GM18951 (cell line): ENCODE results near the gene ARSA.
"Not testable (repeated sequence)": the region's sequence is repeated elsewhere in the genome, so short reads cannot be mapped to it uniquely, and the experiment has no call there.

Source experiments
- POLR2A ChIP-seq: IDR thresholded peaks from 4 replicates; pipeline ENCODE4 v1.6.1; 2011; ENCODE audit warnings: mild to moderate bottlenecking; ENCODE audit not compliant: insufficient read length, insufficient read depth; ENCODE audit errors: extremely low read depth
- in situ Hi-C: fragments of 300-500 bp; cut with MboI; formaldehyde crosslinking; loops from one replicate; pipeline ENCODE4 v1.12.0; 2022; ENCODE audit warnings: low sequenced_read_pairs, mixed read lengths, inconsistent platforms; ENCODE audit not compliant: unreplicated experiment

Gene ARSA

DNA sequence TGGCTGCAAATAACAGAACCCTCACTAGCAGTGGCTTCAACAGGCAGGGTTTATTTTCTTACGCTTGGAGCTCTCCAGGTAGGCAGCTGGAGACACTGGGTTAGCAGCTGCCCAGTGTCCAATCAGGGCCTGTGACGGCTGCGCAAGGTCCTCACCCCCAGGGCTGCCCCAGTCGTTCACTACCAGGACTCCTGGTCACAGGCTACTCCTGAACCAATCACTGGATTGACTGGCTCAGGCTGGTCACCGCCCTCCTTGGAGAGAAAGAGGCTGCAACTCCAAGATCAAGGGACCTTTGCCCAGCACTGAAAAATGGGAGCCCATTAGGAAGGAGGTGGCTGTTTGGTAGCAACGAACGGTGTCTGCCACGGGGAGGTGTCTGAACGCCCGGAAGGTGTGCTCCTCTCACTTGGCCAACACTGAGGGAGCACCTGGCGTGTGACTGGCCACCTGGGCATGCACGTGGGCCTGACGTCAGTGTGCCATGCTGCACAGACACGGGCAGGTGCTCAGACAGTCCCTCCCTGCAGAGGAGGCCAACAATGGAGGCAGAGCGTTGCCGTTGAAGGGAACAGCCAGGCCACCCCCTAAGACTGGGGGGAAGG, 5.1 kb downstream of the ARSA start:
- in situ Hi-C loops: no loop called here
- TF ChIP-seq POLR2A: no peak

DNA sequence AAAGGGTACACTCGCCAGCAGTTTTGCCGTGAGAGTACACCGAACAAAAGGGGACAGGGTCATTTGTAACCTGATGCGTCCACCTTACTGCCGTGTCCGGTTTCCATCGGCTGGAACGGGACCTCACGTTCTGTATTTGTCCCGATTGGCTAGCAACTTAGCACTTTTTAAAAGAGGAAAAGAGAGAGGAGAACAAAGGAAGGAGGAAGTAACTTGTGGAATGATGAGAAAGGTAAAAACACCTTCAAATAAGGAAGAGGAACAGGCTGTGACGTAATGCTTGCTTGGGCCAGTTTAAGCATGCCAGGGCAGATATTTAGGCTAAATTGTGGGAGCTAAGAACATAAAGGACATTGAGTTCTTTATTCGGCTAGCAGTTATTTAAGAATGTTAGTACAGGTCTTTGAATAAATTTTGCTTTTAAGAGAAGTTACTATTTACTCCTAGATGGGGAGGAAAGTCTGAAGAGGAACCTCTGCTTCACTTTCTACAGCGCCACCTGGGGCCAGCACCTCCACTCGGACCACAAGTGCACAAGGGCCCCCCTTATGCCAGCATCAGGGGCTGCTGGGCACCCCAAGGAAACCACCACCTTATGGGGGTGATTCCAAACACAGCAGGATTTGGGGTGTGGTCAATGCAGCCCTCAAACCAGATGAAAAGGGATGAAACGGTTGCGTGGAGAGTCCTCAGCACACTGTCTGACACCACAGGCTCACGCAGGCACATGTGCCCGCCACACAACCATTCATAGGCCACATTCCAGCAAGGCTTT, 5.8 kb downstream of the ARSA start:
- TF ChIP-seq POLR2A: peak; percentile 24
- in situ Hi-C loops: no loop called here

DNA sequence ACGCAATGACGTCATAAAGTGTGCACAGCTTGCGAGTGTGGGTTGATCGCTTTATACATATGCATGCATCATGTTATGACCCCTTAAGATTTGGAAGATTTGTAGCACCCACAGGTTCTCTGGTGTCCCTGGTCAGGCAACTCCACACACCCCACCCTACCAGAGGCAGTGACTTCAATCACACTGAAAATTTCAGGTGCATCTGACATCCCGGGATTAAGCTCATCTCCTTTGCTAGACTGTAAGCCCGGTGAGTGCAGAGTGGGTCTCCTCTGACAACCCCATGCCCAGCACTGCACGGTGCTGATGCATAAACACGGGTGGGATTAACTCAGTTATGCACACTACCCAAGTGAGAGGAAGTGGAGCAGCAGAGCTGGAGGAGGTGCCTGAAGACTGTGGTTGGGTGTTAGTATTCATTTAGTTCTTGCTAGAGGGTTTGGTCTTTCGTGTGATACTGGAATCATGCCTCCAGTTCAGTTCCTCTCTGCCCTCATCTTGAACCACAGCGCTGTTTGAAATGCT, 6.5 kb downstream of the ARSA start:
- TF ChIP-seq POLR2A: peak; percentile 43
- in situ Hi-C loops: no loop called here

DNA sequence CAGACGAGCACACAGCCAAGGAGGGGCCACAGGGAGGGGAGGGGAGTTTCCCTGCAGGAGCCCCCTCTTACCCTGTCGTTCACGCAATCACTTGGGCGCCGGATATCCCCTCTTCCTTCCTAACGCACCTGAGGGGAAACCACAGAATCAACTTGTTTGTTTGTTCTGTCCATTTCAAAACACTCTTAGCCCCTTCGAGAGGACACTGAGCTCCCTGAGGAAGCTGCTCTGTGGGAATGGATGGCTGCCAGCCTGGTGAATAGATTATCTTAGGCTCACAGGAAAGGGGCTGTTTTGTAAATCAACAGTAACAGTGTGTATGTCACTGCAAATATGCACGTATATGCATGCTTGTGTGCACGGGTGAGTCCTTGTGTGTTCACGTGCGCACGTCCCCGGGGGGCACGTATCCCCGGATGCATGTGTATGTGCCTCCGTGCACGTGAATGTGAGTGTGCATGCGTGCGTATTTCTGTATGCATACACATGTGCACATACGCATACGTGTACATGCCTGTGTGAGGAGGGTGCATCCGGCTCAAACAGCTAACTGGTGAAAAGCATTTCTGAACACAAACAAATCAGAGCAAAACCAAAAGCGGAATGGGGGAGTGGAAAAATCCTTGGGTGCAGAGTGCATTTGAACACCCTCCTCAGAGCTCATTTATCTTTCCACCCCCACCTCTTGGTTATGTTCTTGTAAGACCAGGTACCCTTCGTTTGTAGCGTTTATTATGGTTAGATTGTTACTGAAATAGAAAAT, 7.2 kb downstream of the ARSA start:
- in situ Hi-C loops: no loop called here
- no peak for TF ChIP-seq POLR2A

DNA sequence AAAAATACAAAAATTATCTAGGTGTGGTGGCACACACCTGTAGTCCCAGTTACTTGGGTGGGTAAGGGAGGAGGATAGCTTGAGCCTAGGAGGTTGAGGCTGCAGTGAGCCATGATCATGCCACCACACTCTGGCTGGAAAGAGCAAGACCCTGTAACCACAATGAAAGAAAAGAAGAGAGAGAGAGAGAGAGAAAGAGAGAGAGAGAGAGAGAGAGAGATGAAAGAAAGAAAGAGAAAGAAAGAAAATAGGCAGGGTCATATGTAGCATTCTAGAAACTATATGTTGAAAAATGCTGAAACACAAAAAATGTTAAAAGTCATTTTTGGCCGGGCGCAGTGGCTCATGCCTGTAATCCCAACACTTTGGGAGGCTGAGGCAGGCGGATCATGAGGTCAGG, 13.7 kb downstream of the ARSA start:
- in situ Hi-C loops: not testable (repeated sequence)

DNA sequence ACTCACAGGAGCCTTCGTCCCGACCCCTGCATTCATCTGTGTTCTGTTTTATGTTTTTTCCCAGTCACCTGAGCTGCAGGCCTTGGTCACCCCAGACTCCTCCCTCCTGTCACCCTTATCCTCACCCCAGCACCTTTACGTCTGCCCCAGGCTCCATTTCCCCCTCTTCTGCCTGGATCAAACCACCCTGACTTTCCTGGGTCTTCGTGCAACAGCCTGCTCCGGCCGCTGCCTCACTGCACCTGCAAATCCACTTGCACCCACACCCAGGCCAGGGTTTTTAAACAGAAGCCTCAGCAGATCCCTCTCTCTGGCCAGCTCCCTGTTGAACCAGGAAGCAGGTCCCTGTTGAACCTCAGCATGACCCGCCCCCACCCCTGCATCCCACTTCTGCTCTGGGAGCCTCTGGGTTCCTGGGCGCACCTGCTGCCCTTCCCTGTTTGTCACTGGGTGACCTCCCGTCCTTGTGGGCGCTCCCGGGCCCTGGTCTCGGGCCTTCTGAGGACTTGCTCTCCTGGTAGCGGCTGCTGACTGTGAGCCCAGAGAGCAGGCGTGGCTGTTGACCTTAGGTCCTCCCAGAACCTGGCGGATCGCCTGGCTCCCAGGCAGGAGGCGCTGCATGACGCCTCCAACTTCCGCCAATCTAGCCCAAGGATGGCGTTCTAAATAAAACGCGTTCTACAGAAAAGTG, 14.5 kb downstream of the ARSA start:
- TF ChIP-seq POLR2A: no peak
- in situ Hi-C loops: no loop called here

DNA sequence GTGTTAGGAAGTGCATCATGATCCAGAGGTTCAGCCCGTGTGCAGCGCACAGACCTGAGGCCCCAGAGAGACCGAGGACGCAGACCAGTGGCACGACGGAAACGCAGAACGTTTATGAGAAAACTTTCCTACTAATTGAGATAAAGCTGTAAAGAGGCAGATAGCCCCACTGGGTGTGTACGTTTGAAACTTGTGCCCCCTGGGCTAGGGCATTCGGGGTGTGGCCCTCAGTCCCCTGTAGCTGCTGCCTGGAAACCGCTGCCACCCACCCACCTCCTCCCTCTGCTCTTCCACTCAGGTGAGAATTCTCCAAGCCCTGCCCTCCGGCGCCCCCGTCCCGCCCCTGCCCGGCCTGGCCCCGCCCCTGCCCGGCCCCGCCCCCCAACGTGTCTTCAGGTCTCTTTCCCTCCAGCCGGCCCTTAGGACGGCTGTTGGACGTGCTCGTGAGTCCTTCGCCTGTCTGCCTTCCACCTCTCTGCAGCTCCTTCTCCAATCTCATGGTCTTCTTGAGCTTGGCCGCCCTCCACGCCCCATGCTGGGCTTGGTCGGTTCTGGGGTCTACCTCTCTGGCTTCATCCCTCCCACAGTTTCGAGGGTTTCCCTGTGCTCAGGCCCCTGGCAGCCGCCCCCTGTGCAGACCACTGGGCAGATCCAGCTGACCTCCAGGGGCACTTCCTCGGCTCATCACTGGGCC, 15.3 kb downstream of the ARSA start:
- in situ Hi-C loops: no loop called here
- TF ChIP-seq POLR2A: no peak

DNA sequence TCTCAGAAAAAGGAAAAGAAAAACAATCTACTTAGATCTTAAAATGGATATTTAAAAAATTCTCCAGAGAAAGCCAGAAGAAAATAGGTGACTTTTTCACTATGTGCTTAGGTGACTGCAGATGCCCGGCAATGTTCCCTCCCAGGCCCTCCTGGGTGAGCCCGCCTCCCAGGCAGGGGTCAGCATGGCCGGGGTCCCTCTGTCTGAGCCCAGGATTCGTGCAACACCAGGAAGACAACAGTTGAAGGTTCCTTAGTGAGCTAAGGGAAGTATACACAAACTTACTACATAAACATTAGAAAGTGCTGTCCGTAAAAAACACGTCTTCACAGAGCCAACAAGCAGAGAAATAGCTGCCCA, 15.8 kb downstream of the ARSA start:
- no peak for TF ChIP-seq POLR2A
- in situ Hi-C loops: no loop called here

DNA sequence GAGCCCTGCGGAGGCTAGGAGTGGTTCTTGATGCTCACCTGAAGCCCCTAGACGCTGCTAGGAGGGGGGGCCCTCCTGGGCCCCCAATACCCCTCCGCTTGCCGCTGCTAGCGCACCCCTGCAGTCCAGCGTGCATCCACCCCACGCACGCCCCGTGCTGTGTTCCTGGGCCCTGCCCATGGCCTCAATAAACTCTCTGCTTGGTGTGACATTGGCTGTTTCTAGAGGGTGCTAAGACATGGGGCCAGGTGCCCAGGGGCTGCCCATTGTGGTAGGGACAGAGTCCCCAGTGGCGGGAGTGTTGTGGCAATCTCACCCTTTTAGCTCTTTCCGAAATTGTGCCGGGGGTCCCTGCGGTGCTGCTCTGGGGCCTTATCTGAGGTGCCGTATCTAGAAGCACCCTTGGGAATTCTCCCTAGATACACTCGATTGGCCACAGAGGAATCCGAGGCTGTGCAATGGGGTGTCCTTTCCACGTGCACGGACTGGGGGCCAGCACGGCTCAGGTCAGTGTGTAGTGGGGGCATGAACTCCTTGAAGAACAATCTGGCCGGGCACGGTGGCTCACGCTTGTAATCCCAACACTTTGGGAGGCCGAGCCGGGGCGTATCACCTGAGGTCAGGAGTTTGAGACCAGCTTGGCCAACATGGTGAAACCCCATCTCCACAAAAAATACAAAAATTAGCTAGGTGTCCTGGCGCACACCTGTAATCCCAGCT, 16.5 kb downstream of the ARSA start:
- in situ Hi-C loops: no loop called here
- no peak for TF ChIP-seq POLR2A

DNA sequence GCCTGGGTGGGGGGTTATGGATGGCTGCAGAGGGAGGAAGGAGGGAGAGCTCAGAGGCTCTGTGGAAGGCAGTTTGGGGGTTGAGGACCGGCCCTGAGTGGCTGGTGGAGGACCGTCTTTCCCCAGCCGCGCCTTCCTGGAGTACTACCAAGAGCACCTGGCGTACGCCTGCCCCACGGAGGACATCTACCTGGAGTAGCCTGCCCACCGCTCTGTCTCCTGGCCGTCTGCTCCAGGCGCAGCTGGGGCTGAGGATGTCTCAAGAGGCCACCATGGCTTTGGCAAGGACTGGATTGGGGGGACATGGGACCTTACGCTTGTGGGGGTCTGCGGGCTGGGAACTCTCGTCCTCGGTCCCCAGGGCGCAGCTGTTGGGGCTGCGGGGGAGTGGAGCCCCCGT, 17.4 kb downstream of the ARSA start:
- TF ChIP-seq POLR2A: no peak
- in situ Hi-C loops: no loop called here

DNA sequence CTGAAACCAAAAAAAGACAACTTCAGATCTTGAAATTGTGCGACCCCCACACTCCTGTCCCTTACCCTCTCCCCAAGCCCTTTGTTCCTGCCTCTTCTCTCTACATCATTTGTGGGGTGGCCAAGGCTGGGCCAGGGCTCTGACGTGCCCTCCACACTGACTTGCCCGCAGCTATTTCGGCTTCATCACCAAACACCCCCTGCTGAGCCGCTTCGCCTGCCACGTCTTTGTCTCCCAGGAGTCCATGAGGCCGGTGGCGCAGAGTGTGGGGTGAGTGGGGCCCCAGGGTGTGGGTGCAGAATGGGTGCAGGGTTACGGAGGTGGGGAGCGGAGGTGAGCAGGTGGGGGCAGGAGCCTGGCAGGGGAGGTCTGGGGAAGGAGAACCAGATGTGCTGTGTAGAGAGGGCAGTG, 17.9 kb downstream of the ARSA start:
- TF ChIP-seq POLR2A: no peak
- in situ Hi-C loops: no loop called here

DNA sequence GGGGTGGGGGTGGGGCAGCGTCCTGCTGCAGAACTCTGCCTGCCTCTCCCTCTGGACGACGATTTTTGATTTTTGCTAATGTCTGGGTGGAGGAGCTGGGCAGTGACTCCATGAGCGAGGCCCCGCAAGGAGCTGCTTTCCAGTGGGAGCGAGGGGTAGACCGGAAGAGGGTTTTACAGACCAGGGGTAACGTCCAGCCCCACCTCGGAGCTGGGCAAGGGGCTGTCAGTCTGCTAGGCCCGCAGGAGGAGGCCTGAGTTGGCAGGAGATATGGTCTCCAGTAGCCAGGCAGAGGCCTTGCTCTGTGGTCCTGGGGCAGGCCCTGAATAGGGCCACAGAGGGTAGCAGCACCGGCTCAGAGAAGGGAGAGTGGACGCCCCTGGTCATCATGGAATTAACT, 18.4 kb downstream of the ARSA start:
- in situ Hi-C loops: no loop called here
- no peak for TF ChIP-seq POLR2A

DNA sequence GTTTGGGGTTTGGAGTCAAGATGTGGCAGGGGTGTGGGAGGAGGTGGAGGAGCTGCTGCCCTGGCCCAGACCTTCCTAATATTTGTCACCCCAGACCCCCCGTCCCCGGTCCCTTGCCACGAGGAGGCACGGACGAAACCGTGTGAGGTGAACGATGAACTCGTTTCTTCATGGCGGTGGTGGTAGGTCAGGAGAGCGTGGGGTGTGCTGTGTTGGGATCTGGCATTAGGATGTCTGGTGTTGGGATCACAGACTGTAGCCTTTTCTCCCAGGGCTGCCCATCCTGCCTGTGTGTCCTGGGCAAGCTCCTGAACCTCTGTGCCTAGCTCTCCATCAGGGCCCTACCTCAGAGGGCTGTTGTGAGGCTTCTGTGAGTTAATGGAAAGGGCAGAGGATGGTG, 19.0 kb downstream of the ARSA start:
- no peak for TF ChIP-seq POLR2A
- in situ Hi-C loops: no loop called here

DNA sequence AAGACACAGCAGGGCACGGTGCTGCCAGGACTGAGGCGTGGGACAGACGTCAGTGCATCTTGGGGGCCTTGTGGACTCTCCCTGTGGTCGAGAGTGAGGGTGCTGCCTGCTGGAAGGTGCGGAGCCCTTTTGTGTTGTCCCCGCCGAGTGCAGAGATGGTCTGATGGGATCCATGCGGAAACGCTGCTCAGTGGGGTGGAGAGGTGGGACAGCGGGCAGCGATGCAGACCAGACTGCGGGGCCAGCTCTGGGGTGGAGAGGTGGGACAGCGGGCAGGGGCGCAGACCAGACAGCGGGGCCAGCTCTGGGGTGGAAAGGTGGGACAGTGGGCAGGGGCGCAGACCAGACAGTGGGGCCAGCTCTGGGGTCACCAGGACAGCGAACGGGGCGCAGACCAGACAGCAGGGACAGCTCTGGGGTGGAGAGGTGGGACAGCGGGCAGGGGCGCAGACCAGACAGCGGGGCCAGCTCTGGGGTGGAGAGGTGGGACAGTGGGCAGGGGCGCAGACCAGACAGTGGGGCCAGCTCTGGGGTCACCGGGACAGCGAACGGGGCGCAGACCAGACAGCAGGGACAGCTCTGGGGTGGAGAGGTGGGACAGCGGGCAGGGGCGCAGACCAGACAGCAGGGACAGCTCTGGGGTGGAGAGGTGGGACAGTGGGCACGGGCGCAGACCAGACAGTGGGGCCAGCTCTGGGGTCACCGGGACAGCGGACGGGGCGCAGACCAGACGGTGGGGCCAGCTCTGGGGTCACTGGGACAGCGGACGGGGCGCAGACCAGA, 19.7 kb downstream of the ARSA start:
- in situ Hi-C loops: not testable (repeated sequence)
